Measurements from ENCODE around the gene SNCA.

The SNCA gene

GRCh38 chr4:89724716-89725115, 112.2 kb downstream of the SNCA start:
- Histone ChIP-seq H2BK15ac (ENCODE audit: low read depth, poor library complexity, severe bottlenecking) (no peak overlapping the region), H3K4me3 (ENCODE audit: insufficient read depth in 1 of 2, low read depth in 1 of 2, low read length in 2 of 2) (no peak overlapping the region), H3K9me3 (ENCODE audit: control insufficient read depth, low read length) (peaks cover 1% of the 10 kb centered on the region), H3K23ac (ENCODE audit: low read length in 2 of 2) (no peak overlapping the region), H4K8ac (ENCODE audit: low read length) (no peak overlapping the region), H4K91ac (ENCODE audit: low read length) (no peak overlapping the region), H3K18ac (ENCODE audit: low read depth in 1 of 2, low read length in 2 of 2) (no peak overlapping the region), H3K27ac (ENCODE audit: low read length, poor library complexity, severe bottlenecking) (no peak overlapping the region), H2BK12ac (ENCODE audit: low read length in 2 of 2) (no peak overlapping the region), H2BK5ac (ENCODE audit: low read depth, low read length, poor library complexity, severe bottlenecking) (no peak overlapping the region), H2AK5ac (ENCODE audit: low read length, severe bottlenecking) (no peak overlapping the region), H2AFZ (ENCODE audit: low read depth, low read length) (no peak overlapping the region), H3K9ac (ENCODE audit: low read length) (no peak overlapping the region), H3K36me3 (ENCODE audit: control insufficient read depth in 1 of 2, insufficient read depth in 2 of 2, low read depth in 1 of 2, low read length in 2 of 2) (no peaks in the 10 kb centered on the region), H3K14ac (ENCODE audit: low read length in 2 of 2) (no peak overlapping the region), H3K4me2 (ENCODE audit: low read length, poor library complexity, severe bottlenecking) (no peak overlapping the region), H3K27me3 (ENCODE audit: control insufficient read depth in 1 of 2, insufficient read depth in 1 of 2, low read length in 2 of 2) (no peaks in the 10 kb centered on the region), H3K79me1 (replicated peaks; ENCODE audit: low read length, poor library complexity, severe bottlenecking) (no peaks in the 10 kb centered on the region), H2BK120ac (ENCODE audit: low read depth, low read length) (no peak overlapping the region), H3K4me1 (ENCODE audit: control insufficient read depth, insufficient read depth, low read depth, low read length) (no peaks in the 10 kb centered on the region), H3K4ac (ENCODE audit: low read depth in 1 of 2, low read length in 2 of 2) (no peak overlapping the region)
- peak; percentile 81 for DNase-seq
- 67% methylated on average over 1 of the region's 2 CpGs for WGBS

- Histone ChIP-seq H2BK12ac (ENCODE audit: low read length in 2 of 2) (no peak overlapping the region), H3K9me3 (ENCODE audit: control insufficient read depth, low read length) (peaks cover 14% of the 10 kb centered on the region), H4K91ac (ENCODE audit: low read length) (no peak overlapping the region), H3K4me3 (ENCODE audit: insufficient read depth in 1 of 2, low read depth in 1 of 2, low read length in 2 of 2) (no peak overlapping the region), H3K36me3 (ENCODE audit: control insufficient read depth in 1 of 2, insufficient read depth in 2 of 2, low read depth in 1 of 2, low read length in 2 of 2) (no peaks in the 10 kb centered on the region), H4K8ac (ENCODE audit: low read length) (no peak overlapping the region), H3K4me2 (ENCODE audit: low read length, poor library complexity, severe bottlenecking) (no peak overlapping the region), H3K4me1 (ENCODE audit: control insufficient read depth, insufficient read depth, low read depth, low read length) (no peaks in the 10 kb centered on the region), H2BK5ac (ENCODE audit: low read depth, low read length, poor library complexity, severe bottlenecking) (no peak overlapping the region), H3K9ac (ENCODE audit: low read length) (no peak overlapping the region), H3K14ac (ENCODE audit: low read length in 2 of 2) (no peak overlapping the region), H3K23ac (ENCODE audit: low read length in 2 of 2) (no peak overlapping the region), H3K27me3 (ENCODE audit: control insufficient read depth in 1 of 2, insufficient read depth in 1 of 2, low read length in 2 of 2) (no peaks in the 10 kb centered on the region), H3K18ac (ENCODE audit: low read depth in 1 of 2, low read length in 2 of 2) (peak overlapping the region in 1 of 2 experiments; percentile 24), H2BK15ac (ENCODE audit: low read depth, poor library complexity, severe bottlenecking) (no peak overlapping the region), H2AFZ (ENCODE audit: low read depth, low read length) (no peak overlapping the region), H2AK5ac (ENCODE audit: low read length, severe bottlenecking) (no peak overlapping the region), H3K4ac (ENCODE audit: low read depth in 1 of 2, low read length in 2 of 2) (no peak overlapping the region), H3K79me1 (replicated peaks; ENCODE audit: low read length, poor library complexity, severe bottlenecking) (no peaks in the 10 kb centered on the region), H3K27ac (ENCODE audit: low read length, poor library complexity, severe bottlenecking) (no peak overlapping the region), H2BK120ac (ENCODE audit: low read depth, low read length) (no peak overlapping the region)
- no peak for DNase-seq
- 96% methylated on average over 4 of the region's 5 CpGs for whole genome bisulfite sequencing
Measured at GRCh38 chr4:89723096-89723495, 113.9 kb downstream of the SNCA start.

GRCh38 chr4:89722517-89722916, 114.4 kb downstream of the SNCA start:
- no peak overlapping the region for H3K14ac ChIP-seq (ENCODE audit: low read length in 2 of 2)
- no peak overlapping the region for H2BK120ac ChIP-seq (ENCODE audit: low read depth, low read length)
- no peak overlapping the region for H3K4me2 ChIP-seq (ENCODE audit: low read length, poor library complexity, severe bottlenecking)
- no peak overlapping the region for H2AK5ac ChIP-seq (ENCODE audit: low read length, severe bottlenecking)
- no peak overlapping the region for H4K8ac ChIP-seq (ENCODE audit: low read length)
- no peak overlapping the region for H3K23ac ChIP-seq (ENCODE audit: low read length in 2 of 2)
- no peaks in the 10 kb centered on the region for H3K4me1 ChIP-seq (ENCODE audit: control insufficient read depth, insufficient read depth, low read depth, low read length)
- H3K9me3 ChIP-seq (ENCODE audit: control insufficient read depth, low read length): peaks cover 14% of the 10 kb centered on the region
- no peaks in the 10 kb centered on the region for H3K79me1 ChIP-seq (replicated peaks; ENCODE audit: low read length, poor library complexity, severe bottlenecking)
- H2BK15ac ChIP-seq (ENCODE audit: low read depth, poor library complexity, severe bottlenecking): no peak overlapping the region
- no peaks in the 10 kb centered on the region for H3K36me3 ChIP-seq (ENCODE audit: control insufficient read depth in 1 of 2, insufficient read depth in 2 of 2, low read depth in 1 of 2, low read length in 2 of 2)
- no peak overlapping the region for H3K4me3 ChIP-seq (ENCODE audit: insufficient read depth in 1 of 2, low read depth in 1 of 2, low read length in 2 of 2)
- DNase-seq: no peak
- H2BK12ac ChIP-seq (ENCODE audit: low read length in 2 of 2): no peak overlapping the region
- no peak overlapping the region for H3K9ac ChIP-seq (ENCODE audit: low read length)
- H3K27me3 ChIP-seq (ENCODE audit: control insufficient read depth in 1 of 2, insufficient read depth in 1 of 2, low read length in 2 of 2): no peaks in the 10 kb centered on the region
- no peak overlapping the region for H3K27ac ChIP-seq (ENCODE audit: low read length, poor library complexity, severe bottlenecking)
- no peak overlapping the region for H3K18ac ChIP-seq (ENCODE audit: low read depth in 1 of 2, low read length in 2 of 2)
- no peak overlapping the region for H3K4ac ChIP-seq (ENCODE audit: low read depth in 1 of 2, low read length in 2 of 2)
- WGBS: 94% methylated on average over 2 of the region's 2 CpGs
- no peak overlapping the region for H2BK5ac ChIP-seq (ENCODE audit: low read depth, low read length, poor library complexity, severe bottlenecking)
- H2AFZ ChIP-seq (ENCODE audit: low read depth, low read length): no peak overlapping the region
- H4K91ac ChIP-seq (ENCODE audit: low read length): no peak overlapping the region

GRCh38 chr4:89720981-89721380, 116.0 kb downstream of the SNCA start:
- Histone ChIP-seq H3K4me2 (ENCODE audit: low read length, poor library complexity, severe bottlenecking) (no peak overlapping the region), H2AK5ac (ENCODE audit: low read length, severe bottlenecking) (no peak overlapping the region), H2BK5ac (ENCODE audit: low read depth, low read length, poor library complexity, severe bottlenecking) (no peak overlapping the region), H3K14ac (ENCODE audit: low read length in 2 of 2) (no peak overlapping the region), H3K4me3 (ENCODE audit: insufficient read depth in 1 of 2, low read depth in 1 of 2, low read length in 2 of 2) (no peak overlapping the region), H4K8ac (ENCODE audit: low read length) (no peak overlapping the region), H4K91ac (ENCODE audit: low read length) (no peak overlapping the region), H2AFZ (ENCODE audit: low read depth, low read length) (no peak overlapping the region), H2BK15ac (ENCODE audit: low read depth, poor library complexity, severe bottlenecking) (no peak overlapping the region), H3K9me3 (ENCODE audit: control insufficient read depth, low read length) (peaks cover 14% of the 10 kb centered on the region), H3K9ac (ENCODE audit: low read length) (no peak overlapping the region), H3K27ac (ENCODE audit: low read length, poor library complexity, severe bottlenecking) (no peak overlapping the region), H3K23ac (ENCODE audit: low read length in 2 of 2) (no peak overlapping the region), H2BK12ac (ENCODE audit: low read length in 2 of 2) (no peak overlapping the region), H3K18ac (ENCODE audit: low read depth in 1 of 2, low read length in 2 of 2) (no peak overlapping the region), H3K79me1 (replicated peaks; ENCODE audit: low read length, poor library complexity, severe bottlenecking) (no peaks in the 10 kb centered on the region), H3K27me3 (ENCODE audit: control insufficient read depth in 1 of 2, insufficient read depth in 1 of 2, low read length in 2 of 2) (no peaks in the 10 kb centered on the region), H3K36me3 (ENCODE audit: control insufficient read depth in 1 of 2, insufficient read depth in 2 of 2, low read depth in 1 of 2, low read length in 2 of 2) (no peaks in the 10 kb centered on the region), H3K4ac (ENCODE audit: low read depth in 1 of 2, low read length in 2 of 2) (no peak overlapping the region), H2BK120ac (ENCODE audit: low read depth, low read length) (no peak overlapping the region), H3K4me1 (ENCODE audit: control insufficient read depth, insufficient read depth, low read depth, low read length) (no peaks in the 10 kb centered on the region)
- DNase-seq: no peak
- WGBS: 100% methylated on average over 1 of the region's 2 CpGs

Data from mesenchymal stem cell (in vitro differentiated cells and primary cell).